Measurements from ENCODE around the gene RPTOR.

GRCh38 chr17:80872001-80872500 lies 327.4 kb downstream of the RPTOR start:
- TF ChIP-seq CTCF (IDR thresholded peaks at IDR 0.05; ENCODE audit: poor library complexity, severe bottlenecking) (no peak), MXI1 (conservative IDR thresholded peaks at IDR 0.05; ENCODE audit: poor library complexity, severe bottlenecking) (no peak), POLR2AphosphoS5 (IDR thresholded peaks at IDR 0.05) (no peak), SMC3 (conservative IDR thresholded peaks at IDR 0.05; ENCODE audit: poor library complexity) (no peak), TAF1 (IDR thresholded peaks at IDR 0.05; ENCODE audit: low read depth) (no peak), EP300 (conservative IDR thresholded peaks at IDR 0.05; ENCODE audit: poor library complexity, severe bottlenecking) (no peak), EZH2 (IDR thresholded peaks at IDR 0.05; ENCODE audit: borderline replicate concordance, insufficient read depth, low read length, poor library complexity, severe bottlenecking) (no peak), REST (IDR thresholded peaks at IDR 0.05; ENCODE audit: borderline replicate concordance) (no peak)
